ENCODE measurements around the gene SRSF6. TPM values are rescaled to one million over a fixed set of nuclear protein-coding genes. Genes with fewer than 3 reads are reported as not detected.

SRSF6 gene
- polyA plus RNA-seq, 2 of the 4 experiments (the other 2 are of a cell fraction) = 99.3 to 145 TPM

DNA sequence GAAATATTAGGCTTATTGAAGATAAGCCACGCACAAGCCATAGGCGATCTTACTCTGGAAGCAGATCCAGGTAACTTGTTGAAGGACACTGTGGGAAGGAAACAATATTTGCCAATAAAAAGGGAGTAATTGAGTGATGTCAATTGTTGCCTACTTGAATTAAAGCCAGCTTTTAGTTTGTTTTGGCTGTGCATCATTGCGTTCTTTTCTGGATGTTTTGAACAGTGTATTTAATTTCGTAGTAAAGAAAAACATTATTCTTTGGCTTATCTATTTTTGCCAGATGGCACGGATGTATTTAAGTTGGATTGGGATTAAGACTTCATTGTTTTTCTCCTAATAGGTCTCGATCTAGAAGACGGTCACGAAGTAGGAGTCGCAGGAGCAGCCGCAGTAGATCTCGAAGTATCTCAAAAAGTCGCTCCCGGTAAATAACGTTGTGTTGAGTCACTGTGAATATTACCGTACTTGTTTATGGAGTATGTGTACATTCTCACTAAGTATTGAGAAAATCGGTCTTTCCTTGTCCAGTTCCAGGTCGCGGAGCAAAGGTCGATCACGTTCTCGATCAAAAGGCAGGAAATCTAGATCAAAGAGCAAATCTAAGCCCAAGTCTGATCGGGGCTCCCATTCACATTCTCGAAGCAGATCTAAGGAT is 2.6 kb downstream of the SRSF6 start:
- H3K9me3 ChIP-seq = no peaks in the 10 kb centered on the region
- ATAC-seq (no peak), FAIRE-seq (no peak), DNase-seq (ENCODE audit: low read depth in 1 of 2, low spot score in 1 of 2) (no peak)
- peak overlapping the region; percentile 98; the same call in 2 of the 3 replicates for H3K4me2 ChIP-seq
- ChIA-PET CTCF (no interaction called here), POLR2A (no interaction called here)
- H3K4me3 ChIP-seq = no peak overlapping the region
- TF ChIP-seq RAD21 (conservative IDR thresholded peaks at IDR 0.05 in 1 of 2, IDR thresholded peaks at IDR 0.05 in 1 of 2) (no peak), SMC3 (IDR thresholded peaks at IDR 0.05) (no peak), POLR2AphosphoS2 (conservative IDR thresholded peaks at IDR 0.05; ENCODE audit: low read length) (no peak), ZNF302 (CRISPR knock-in tag; IDR thresholded peaks at IDR 0.05) (no peak), FOSL2 (IDR thresholded peaks at IDR 0.05) (no peak), FOSL2 (CRISPR knock-in tag; IDR thresholded peaks at IDR 0.05) (no peak), NFE2L2 (conservative IDR thresholded peaks at IDR 0.05; ENCODE audit: low read length) (no peak), RARB (CRISPR knock-in tag; IDR thresholded peaks at IDR 0.05) (no peak), PHF8 (IDR thresholded peaks at IDR 0.05; ENCODE audit: borderline replicate concordance, low read depth) (no peak), NR3C1 (IDR thresholded peaks at IDR 0.05) (no peak)
- TF ChIP-seq, protein P1, sequence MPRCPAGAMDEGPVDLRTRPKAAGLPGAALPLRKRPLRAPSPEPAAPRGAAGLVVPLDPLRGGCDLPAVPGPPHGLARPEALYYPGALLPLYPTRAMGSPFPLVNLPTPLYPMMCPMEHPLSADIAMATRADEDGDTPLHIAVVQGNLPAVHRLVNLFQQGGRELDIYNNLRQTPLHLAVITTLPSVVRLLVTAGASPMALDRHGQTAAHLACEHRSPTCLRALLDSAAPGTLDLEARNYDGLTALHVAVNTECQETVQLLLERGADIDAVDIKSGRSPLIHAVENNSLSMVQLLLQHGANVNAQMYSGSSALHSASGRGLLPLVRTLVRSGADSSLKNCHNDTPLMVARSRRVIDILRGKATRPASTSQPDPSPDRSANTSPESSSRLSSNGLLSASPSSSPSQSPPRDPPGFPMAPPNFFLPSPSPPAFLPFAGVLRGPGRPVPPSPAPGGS (IDR thresholded peaks at IDR 0.05) = no peak
- no peak overlapping the region for H3K27ac ChIP-seq
- 94% methylated on average over 23 of the region's 23 CpGs for WGBS (ENCODE audit: missing lambda C conversion rate)
- H3K4me1 ChIP-seq = peaks cover 18% of the 10 kb centered on the region; the same call in 2 of the 3 replicates

DNA sequence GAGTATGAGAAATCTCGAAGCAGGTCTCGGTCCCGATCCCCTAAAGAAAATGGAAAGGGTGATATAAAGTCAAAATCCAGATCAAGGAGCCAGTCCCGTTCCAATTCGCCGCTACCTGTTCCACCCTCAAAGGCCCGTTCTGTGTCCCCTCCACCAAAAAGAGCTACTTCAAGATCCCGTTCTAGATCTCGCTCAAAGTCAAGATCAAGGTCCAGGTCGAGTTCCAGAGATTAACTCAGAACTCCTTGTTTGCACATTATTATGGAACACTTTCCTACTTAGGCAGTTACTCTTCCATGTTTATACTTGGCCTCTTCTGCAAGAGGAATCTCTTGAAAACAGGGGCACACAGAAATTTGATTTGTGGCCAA is 3.1 kb downstream of the SRSF6 start:
- Histone ChIP-seq H3K4me1 (peaks cover 18% of the 10 kb centered on the region; the same call in 2 of the 3 replicates), H3K9me3 (no peaks in the 10 kb centered on the region), H3K4me3 (no peak overlapping the region), H3K27ac (no peak overlapping the region), H3K4me2 (no peak overlapping the region)
- ChIA-PET POLR2A (interaction anchor here (0.6 kb wide), 1 partner anchor 70 kb away, joined by 7 read pairs; no protein-coding TSS in a partner anchor), CTCF (no interaction called here)
- ATAC-seq (no peak), FAIRE-seq (no peak), DNase-seq (ENCODE audit: low read depth in 1 of 2, low spot score in 1 of 2) (no peak)
- WGBS (ENCODE audit: missing lambda C conversion rate) = 93% methylated on average over 10 of the region's 10 CpGs
- no peak for TF ChIP-seq BHLHE40 (IDR thresholded peaks at IDR 0.05; ENCODE audit: low read depth, low read length)
- TF ChIP-seq SMC3 (IDR thresholded peaks at IDR 0.05) = no peak
- TF ChIP-seq TP53 (CRISPR knock-in tag; IDR thresholded peaks at IDR 0.05) = no peak
- no peak for TF ChIP-seq POLR2AphosphoS2 (conservative IDR thresholded peaks at IDR 0.05; ENCODE audit: low read length)
- no peak for TF ChIP-seq HDAC2 (IDR thresholded peaks at IDR 0.05)
- TF ChIP-seq HOXB5 (CRISPR knock-in tag; IDR thresholded peaks at IDR 0.05) = no peak
- no peak for TF ChIP-seq RNF2 (IDR thresholded peaks at IDR 0.05; ENCODE audit: borderline replicate concordance, low read depth)
- TF ChIP-seq, protein P2, sequence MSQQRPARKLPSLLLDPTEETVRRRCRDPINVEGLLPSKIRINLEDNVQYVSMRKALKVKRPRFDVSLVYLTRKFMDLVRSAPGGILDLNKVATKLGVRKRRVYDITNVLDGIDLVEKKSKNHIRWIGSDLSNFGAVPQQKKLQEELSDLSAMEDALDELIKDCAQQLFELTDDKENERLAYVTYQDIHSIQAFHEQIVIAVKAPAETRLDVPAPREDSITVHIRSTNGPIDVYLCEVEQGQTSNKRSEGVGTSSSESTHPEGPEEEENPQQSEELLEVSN (IDR thresholded peaks at IDR 0.05; ENCODE audit: borderline replicate concordance, low read depth) = no peak
- no peak for TF ChIP-seq NFE2L2 (conservative IDR thresholded peaks at IDR 0.05; ENCODE audit: low read length)
- TF ChIP-seq SREBF2 (IDR thresholded peaks at IDR 0.05) = no peak
- TF ChIP-seq, protein P3, sequence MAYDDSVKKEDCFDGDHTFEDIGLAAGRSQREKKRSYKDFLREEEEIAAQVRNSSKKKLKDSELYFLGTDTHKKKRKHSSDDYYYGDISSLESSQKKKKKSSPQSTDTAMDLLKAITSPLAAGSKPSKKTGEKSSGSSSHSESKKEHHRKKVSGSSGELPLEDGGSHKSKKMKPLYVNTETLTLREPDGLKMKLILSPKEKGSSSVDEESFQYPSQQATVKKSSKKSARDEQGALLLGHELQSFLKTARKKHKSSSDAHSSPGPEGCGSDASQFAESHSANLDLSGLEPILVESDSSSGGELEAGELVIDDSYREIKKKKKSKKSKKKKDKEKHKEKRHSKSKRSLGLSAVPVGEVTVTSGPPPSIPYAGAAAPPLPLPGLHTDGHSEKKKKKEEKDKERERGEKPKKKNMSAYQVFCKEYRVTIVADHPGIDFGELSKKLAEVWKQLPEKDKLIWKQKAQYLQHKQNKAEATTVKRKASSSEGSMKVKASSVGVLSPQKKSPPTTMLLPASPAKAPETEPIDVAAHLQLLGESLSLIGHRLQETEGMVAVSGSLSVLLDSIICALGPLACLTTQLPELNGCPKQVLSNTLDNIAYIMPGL (CRISPR knock-in tag; IDR thresholded peaks at IDR 0.05; ENCODE audit: borderline replicate concordance) = no peak
- TF ChIP-seq, protein P4, sequence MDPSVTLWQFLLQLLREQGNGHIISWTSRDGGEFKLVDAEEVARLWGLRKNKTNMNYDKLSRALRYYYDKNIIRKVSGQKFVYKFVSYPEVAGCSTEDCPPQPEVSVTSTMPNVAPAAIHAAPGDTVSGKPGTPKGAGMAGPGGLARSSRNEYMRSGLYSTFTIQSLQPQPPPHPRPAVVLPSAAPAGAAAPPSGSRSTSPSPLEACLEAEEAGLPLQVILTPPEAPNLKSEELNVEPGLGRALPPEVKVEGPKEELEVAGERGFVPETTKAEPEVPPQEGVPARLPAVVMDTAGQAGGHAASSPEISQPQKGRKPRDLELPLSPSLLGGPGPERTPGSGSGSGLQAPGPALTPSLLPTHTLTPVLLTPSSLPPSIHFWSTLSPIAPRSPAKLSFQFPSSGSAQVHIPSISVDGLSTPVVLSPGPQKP (IDR thresholded peaks at IDR 0.05; ENCODE audit: low read depth, low read length) = no peak
- TF ChIP-seq HOXB13 (CRISPR knock-in tag; IDR thresholded peaks at IDR 0.05; ENCODE audit: low read depth) = no peak
- no peak for TF ChIP-seq KDM1A (IDR thresholded peaks at IDR 0.05; ENCODE audit: low read depth)
